GM12891 (cell line): ENCODE measurements around the gene ASTN2.

Source experiments
- DNase-seq: peaks from one replicate; pipeline ENCODE4 v3.0.0; 2011; ENCODE audit warnings: low spot score; ENCODE audit not compliant: insufficient read length
- FAIRE-seq: peaks from 2 replicates; lab custom pipeline; 2011; peaks lifted over from hg19 to GRCh38; lab: Jason Lieb, UNC
- PAX5 ChIP-seq: IDR thresholded peaks from 2 replicates; pipeline ENCODE4 v1.6.1; 2011; ENCODE audit warnings: low read length, moderate library complexity, mild to moderate bottlenecking; ENCODE audit not compliant: insufficient read depth, severe bottlenecking
- POLR2A ChIP-seq: IDR thresholded peaks from 2 replicates; pipeline ENCODE4 v1.6.1; 2011; ENCODE audit warnings: low read depth, low read length, control low read depth
- POLR2AphosphoS5 ChIP-seq: IDR thresholded peaks from 2 replicates; pipeline ENCODE4 v1.6.1; 2011; ENCODE audit warnings: low read depth, low read length, control low read depth
- POU2F2 ChIP-seq: IDR thresholded peaks from 2 replicates; pipeline ENCODE4 v1.6.1; 2011; ENCODE audit warnings: low read depth, mild to moderate bottlenecking, control low read depth, low read length, moderate library complexity
- SPI1 ChIP-seq: IDR thresholded peaks from 2 replicates; pipeline ENCODE4 v1.6.1; 2011; ENCODE audit warnings: low read depth, low read length, control low read depth
- TAF1 ChIP-seq: IDR thresholded peaks from 2 replicates; pipeline ENCODE4 v1.6.1; 2011; ENCODE audit warnings: low read depth, low read length, control low read depth

ASTN2 gene

DNA sequence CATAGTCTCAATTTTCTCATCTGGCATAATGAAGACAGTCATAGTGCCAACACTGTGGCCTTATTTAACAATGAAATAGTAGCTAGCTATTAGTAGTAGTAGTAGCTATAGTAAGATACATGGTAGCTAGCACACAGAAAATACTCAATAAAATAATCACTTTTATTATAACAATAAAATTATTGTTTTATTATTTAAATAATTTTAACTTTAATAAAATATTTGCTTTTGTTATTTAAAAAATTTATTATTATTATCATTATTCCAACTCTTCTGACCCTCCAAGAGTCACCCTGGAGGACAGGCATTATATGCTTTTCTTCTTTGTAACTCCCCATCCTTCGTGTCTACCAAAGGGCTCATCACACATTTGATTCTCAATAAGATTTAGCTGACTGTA lies 475.7 kb downstream of the ASTN2 start:
- FAIRE-seq (no peak), DNase-seq (no peak)
- TF ChIP-seq PAX5 = no peak
- TF ChIP-seq TAF1 = no peak
- no peak for TF ChIP-seq POLR2AphosphoS5
- TF ChIP-seq POU2F2 = no peak
- TF ChIP-seq SPI1 = no peak
- TF ChIP-seq POLR2A = no peak

DNA sequence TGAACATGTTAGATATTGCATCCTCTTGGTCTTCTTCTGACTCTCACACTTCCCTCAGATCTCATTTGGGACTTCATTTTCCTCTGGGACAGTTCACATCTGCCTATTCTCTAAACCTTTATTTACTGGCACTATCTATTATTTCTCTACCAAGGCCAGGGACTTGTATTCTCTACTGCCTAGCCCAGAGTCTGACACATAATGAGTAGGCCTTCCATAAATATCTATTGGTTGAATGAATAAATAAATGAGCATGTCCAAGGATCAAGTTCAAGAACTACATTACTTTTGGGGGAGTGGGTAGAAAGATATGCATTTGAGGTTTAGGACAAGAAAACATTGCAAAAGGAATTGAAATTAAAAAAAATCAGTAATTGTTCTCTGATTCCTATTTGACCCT lies 477.5 kb downstream of the ASTN2 start:
- DNase-seq (no peak), FAIRE-seq (no peak)
- no peak for TF ChIP-seq POLR2AphosphoS5
- TF ChIP-seq POLR2A = no peak
- no peak for TF ChIP-seq TAF1
- no peak for TF ChIP-seq PAX5
- TF ChIP-seq POU2F2 = no peak

DNA sequence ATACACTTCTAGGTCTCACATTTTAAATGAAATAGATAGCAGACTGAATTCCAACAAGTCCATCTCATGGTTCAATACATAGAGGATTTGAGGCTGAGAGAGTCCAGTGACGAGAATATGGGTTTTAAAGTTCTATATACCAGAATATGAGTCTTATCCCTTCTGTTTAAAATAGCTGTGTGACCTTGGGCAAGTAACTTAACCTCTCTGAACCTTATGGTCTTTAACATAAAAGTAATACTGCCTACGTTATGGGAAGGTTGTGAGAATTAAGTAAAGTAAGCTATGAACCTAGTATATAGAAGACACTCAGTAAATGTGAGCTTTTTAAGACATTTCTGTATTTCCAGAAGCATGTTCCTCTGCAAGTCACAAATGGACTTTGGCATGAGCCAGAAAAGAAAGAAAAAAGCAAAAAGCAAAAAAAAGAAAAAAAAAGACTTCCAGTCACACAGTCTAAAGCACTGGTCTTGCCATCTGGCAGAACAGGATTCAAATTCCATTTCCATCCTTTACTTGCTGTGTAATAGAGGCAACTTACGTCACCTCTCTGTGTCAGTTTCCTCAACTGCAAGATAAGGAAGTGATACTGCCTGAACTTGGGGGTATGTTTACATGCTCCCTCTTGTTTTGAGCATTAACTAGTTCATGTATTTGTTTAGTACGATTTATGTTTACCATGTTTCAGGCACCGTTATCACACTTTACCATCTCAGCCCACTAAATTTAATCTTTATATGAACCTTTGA lies 479.5 kb downstream of the ASTN2 start:
- peak; percentile 87 for TF ChIP-seq SPI1
- TF ChIP-seq POU2F2 = no peak
- DNase-seq = no peak
- FAIRE-seq = peak; percentile 61

DNA sequence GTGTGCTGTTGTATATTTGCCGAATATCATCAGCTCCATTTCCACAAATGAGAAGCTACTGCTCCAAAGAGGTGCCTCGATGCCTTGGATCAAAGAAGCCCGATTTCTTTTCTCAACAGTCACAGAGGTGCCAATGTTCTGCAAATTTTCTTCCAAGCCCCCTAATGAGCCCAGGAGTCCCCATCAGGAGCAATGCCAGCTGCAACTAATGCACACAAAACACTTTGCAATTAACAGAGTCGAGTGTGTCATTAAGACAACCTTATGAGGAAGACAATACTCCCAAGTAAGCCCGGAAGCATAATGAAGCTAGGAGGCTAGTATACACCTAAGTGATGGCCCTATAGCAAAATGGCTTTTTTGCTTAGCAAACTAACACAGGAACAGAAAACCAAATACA lies 480.7 kb downstream of the ASTN2 start:
- no peak for DNase-seq
- no peak for TF ChIP-seq POLR2AphosphoS5
- TF ChIP-seq SPI1 = no peak
- TF ChIP-seq PAX5 = no peak
- TF ChIP-seq POLR2A = no peak
- TF ChIP-seq POU2F2 = no peak
- TF ChIP-seq TAF1 = no peak
- FAIRE-seq = no peak

DNA sequence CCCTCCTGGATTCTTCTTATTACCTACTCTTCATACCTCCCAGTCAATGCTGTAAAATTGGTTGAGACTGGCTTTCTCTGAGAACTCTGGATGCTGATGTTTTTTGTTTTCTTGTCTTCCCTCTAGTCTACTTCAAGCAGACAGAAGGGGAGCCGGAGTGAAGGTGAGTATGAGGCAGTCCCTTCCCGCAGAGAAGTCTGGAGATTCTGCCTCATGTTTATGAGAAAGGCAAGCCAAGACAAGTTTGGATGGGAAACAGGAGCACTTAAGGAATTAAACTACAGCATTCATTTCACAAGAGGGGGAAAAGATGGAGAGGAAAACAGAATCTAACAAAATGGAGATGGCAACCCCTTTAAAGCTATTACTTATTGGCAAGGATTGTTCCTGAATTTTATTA lies 481.6 kb downstream of the ASTN2 start:
- no peak for DNase-seq
- TF ChIP-seq POU2F2 = no peak
- FAIRE-seq = no peak

DNA sequence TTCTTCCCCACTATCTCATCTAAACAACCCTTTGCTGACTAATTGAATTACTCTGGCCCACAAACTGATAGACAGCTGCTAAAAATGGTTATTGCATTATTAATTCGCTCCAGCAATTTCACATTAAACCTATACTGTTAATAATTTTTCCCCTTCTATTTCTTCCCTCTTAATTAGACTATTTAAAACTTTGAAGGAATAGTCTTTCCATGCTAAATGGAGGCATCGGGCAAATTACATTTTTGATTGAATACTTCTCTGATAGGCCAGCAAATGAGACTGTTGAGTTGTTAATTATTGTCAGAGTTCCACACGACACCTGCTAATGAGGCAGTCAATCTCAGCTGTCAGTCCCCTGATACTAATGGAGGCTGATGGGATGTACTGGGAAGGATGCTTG lies 485.2 kb downstream of the ASTN2 start:
- no peak for TF ChIP-seq POU2F2
- TF ChIP-seq POLR2AphosphoS5 = no peak
- no peak for TF ChIP-seq SPI1
- no peak for TF ChIP-seq PAX5
- no peak for TF ChIP-seq TAF1
- no peak for TF ChIP-seq POLR2A
- no peak for DNase-seq
- FAIRE-seq = no peak

DNA sequence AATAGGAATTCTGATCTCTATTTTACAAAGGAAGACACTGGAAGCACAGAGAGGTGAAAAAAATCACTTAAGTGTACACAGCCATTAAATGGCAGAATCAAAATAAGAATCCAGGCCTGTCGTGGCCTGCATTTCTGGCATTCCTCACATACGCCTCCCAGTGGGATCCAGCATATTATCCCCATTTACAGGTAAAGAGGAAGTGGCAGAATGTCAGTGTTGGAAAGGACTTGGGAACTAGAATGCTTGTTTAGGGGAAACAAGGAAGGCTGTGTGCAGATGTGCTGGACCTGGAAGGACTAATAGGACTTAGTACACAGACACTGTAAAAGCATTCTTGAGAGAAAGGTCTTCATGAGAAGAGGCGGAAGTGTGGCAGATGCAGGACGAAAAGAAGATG lies 486.0 kb downstream of the ASTN2 start:
- DNase-seq (no peak), FAIRE-seq (no peak)
- TF ChIP-seq POLR2AphosphoS5 (no peak), SPI1 (peak; percentile 47)

DNA sequence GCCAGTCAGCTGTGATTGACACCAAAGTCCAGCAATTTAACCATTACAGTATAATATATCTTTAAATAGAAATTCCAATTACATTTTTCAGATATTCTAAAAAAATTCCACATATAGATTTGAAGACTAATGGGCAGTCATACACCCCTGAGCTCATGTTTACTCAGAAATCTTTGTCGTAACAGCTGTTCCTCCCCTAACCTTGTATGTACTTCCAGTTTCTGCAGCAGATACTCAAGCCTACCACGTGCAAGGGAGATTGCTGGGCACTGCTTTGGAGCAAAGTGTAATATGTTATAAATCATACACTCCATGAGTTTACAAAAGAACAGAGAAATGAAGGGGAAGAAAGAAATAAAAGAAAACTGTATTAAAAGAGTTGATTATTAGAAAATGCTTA lies 486.6 kb downstream of the ASTN2 start:
- DNase-seq (no peak), FAIRE-seq (no peak)

DNA sequence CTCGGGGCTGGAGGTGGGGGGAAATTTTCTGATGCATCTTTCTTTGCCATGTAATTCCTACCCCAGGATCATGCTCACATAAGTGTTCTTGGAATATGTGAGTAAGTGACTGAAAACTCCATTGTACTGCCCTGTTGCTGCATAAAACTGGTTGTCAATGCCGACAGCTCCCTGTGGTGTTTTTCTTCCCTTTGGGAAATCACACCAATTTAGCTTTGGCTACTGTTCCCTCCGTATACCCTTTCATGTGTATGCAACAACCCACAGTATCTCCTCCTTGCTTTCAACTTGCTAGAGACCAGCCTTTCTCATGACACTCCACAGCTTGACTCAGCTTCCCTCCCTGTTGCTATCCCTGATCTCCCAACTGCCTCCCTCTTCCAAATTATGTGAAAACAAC lies 487.1 kb downstream of the ASTN2 start:
- DNase-seq (no peak), FAIRE-seq (no peak)
- TF ChIP-seq TAF1 (no peak), PAX5 (no peak), POLR2AphosphoS5 (no peak), POU2F2 (no peak), POLR2A (no peak), SPI1 (no peak)

More for the DNA sequence above, 486.6 kb downstream of the ASTN2 start:
- TF ChIP-seq POLR2A = no peak
- TF ChIP-seq SPI1 = no peak
- no peak for TF ChIP-seq TAF1
- TF ChIP-seq PAX5 = no peak

DNA sequence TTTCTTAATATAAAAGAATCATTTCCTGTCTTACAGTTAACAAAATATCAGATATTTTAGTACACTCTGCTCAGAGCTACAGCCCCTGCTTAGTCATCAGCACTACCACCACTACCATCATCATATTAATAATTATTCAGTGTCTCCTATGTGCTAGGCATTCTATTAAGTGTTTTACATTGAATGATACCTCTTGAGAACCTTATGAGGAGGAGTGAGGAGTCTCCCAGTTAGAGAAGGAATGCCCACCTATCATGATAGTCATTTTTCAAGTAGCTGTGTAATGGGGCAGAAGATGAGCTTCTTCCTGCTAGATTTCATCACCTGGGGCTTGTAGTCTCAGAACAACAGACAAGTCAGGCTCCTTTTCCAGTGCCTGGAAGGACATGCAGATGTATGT lies 489.7 kb downstream of the ASTN2 start:
- FAIRE-seq = no peak
- DNase-seq = no peak
- TF ChIP-seq POU2F2 (no peak), SPI1 (no peak), TAF1 (no peak), POLR2AphosphoS5 (no peak), PAX5 (no peak), POLR2A (no peak)
